H1 (cell line): ENCODE data around the gene NLRP11. TPM values are rescaled to one million over a fixed set of nuclear protein-coding genes. Genes with fewer than 3 reads are reported as not detected.

Experiments used
- CTCF ChIA-PET: fragments of 300-600 bp; sonication (Branson Sonifier 250); formaldehyde crosslinking; loops from one replicate; lab custom pipeline; 2021; ENCODE audit not compliant: partially characterized antibody; lab: Charles Lee
- POLR2A ChIA-PET: fragments of 300-600 bp; sonication (Branson Sonifier 250); formaldehyde crosslinking; loops from one replicate; lab custom pipeline; 2021; ENCODE audit warnings: inconsistent platforms; ENCODE audit not compliant: partially characterized antibody; lab: Charles Lee
- DNase-seq, 2 experiments: peaks; one replicate each; pipeline versions ENCODE4 v3.0.0 to v3.0.0-alpha.2; 2010 to 2022; ENCODE audit warnings: low spot score in 2 of 2, low read depth in 1 of 2, mixed read lengths in 1 of 2
- FAIRE-seq: peaks from 2 replicates; lab custom pipeline; 2011; peaks lifted over from hg19 to GRCh38; lab: Jason Lieb, UNC
- H2AFZ ChIP-seq: 2 replicates; pipeline ENCODE4 v1.8.1; 2012; ENCODE audit warnings: low read length, inconsistent platforms
- H2AK5ac ChIP-seq: 2 replicates; pipeline ENCODE4 v1.6.1; 2013; ENCODE audit warnings: low read depth, low read length
- H2BK120ac ChIP-seq: replicated peaks from 2 replicates; pipeline ENCODE3; 2013; ENCODE audit warnings: low read depth, low read length, inconsistent platforms
- H2BK12ac ChIP-seq: 2 replicates; pipeline ENCODE4 v1.6.1; 2013; ENCODE audit warnings: low read depth, low read length
- H2BK15ac ChIP-seq: 2 replicates; pipeline ENCODE4 v1.6.1; 2013; ENCODE audit warnings: low read length
- H2BK20ac ChIP-seq: 2 replicates; pipeline ENCODE4 v1.6.1; 2013; ENCODE audit warnings: low read length
- H2BK5ac ChIP-seq: 2 replicates; pipeline ENCODE4 v1.6.1; 2013; ENCODE audit warnings: low read depth, low read length
- H3K14ac ChIP-seq: 2 replicates; pipeline ENCODE4 v1.6.1; 2013; ENCODE audit warnings: inconsistent platforms; ENCODE audit not compliant: insufficient read length
- H3K18ac ChIP-seq: 2 replicates; pipeline ENCODE4 v1.6.1; 2013; ENCODE audit warnings: low read length; ENCODE audit errors: extremely low read depth
- H3K23ac ChIP-seq: 2 replicates; pipeline ENCODE4 v1.6.1; 2013; ENCODE audit warnings: inconsistent platforms; ENCODE audit not compliant: insufficient read length
- H3K23me2 ChIP-seq: 2 replicates; pipeline ENCODE4 v1.6.1; 2013; ENCODE audit warnings: low read depth, low read length
- H3K27ac ChIP-seq: 2 replicates; pipeline ENCODE4 v1.6.1; 2011; ENCODE audit warnings: low read depth, low read length, inconsistent platforms
- H3K27me3 ChIP-seq, 4 experiments: replicated peaks in 1 of 4; 1 replicate in 1 of 4; 2 replicates in 3 of 4; pipeline versions ENCODE4 v1.6.1 to v1.8.1; 2011 to 2013; ENCODE audit warnings: low read length in 3 of 4, mild to moderate bottlenecking in 3 of 4, inconsistent platforms in 2 of 4, mixed read lengths in 2 of 4, moderate library complexity in 1 of 4; ENCODE audit not compliant: control insufficient read depth in 3 of 4, insufficient read depth in 3 of 4; ENCODE audit errors: extremely low read depth in 1 of 4
- H3K36me3 ChIP-seq, 4 experiments: 2 replicates each; pipeline versions ENCODE4 v1.6.1 to v1.8.1; 2011 to 2013; ENCODE audit warnings: mild to moderate bottlenecking in 4 of 4, low read length in 3 of 4, moderate library complexity in 2 of 4, control low read depth in 1 of 4, inconsistent platforms in 1 of 4; ENCODE audit not compliant: insufficient read depth in 4 of 4, control insufficient read depth in 2 of 4
- H3K4ac ChIP-seq: replicated peaks from 2 replicates; pipeline ENCODE3; 2013; ENCODE audit warnings: low read length, low read depth, mixed read lengths, inconsistent platforms; ENCODE audit not compliant: insufficient read length
- H3K4me1 ChIP-seq, 4 experiments: replicated peaks in 1 of 4; 1 replicate in 1 of 4; 2 replicates in 3 of 4; pipeline versions ENCODE4 v1.6.1 to v1.8.1; 2011 to 2013; ENCODE audit warnings: low read length in 3 of 4, inconsistent platforms in 2 of 4, mixed read lengths in 1 of 4; ENCODE audit not compliant: insufficient read depth in 4 of 4, control insufficient read depth in 3 of 4
- H3K4me2 ChIP-seq, 2 experiments: 2 replicates each; pipeline versions ENCODE4 v1.6.1 to v1.8.1; 2011 to 2013; ENCODE audit warnings: low read depth in 2 of 2, low read length in 2 of 2, control low read depth in 1 of 2, inconsistent platforms in 1 of 2, mild to moderate bottlenecking in 1 of 2; ENCODE audit not compliant: insufficient read depth in 1 of 2
- H3K4me3 ChIP-seq, 4 experiments: fragments of 200-600, 300-600 bp in 1 of 4; sonication (generic), shearing (Covaris generic), sonication (Bioruptor Twin) in 1 of 4; 2 replicates each; pipeline versions ENCODE4 v1.5.1 to v1.8.1; 2011 to 2016; ENCODE audit warnings: low read length in 4 of 4, low read depth in 3 of 4, control low read depth in 2 of 4, inconsistent platforms in 2 of 4, mild to moderate bottlenecking in 2 of 4, mixed read lengths in 1 of 4, moderate library complexity in 1 of 4; ENCODE audit not compliant: insufficient read depth in 2 of 4; ENCODE audit errors: extremely low read depth in 1 of 4
- H3K56ac ChIP-seq: replicated peaks from 2 replicates; pipeline ENCODE3; 2013; ENCODE audit warnings: low read depth, mild to moderate bottlenecking, mixed read lengths, low read length, inconsistent platforms; ENCODE audit not compliant: insufficient read length
- H3K79me1 ChIP-seq: 2 replicates; pipeline ENCODE4 v1.6.1; 2013; ENCODE audit warnings: low read depth, low read length, control low read depth
- H3K79me2 ChIP-seq, 2 experiments: 2 replicates each; pipeline versions ENCODE4 v1.6.1 to v1.8.1; 2012 to 2013; ENCODE audit warnings: low read length in 2 of 2, mild to moderate bottlenecking in 2 of 2, inconsistent platforms in 1 of 2; ENCODE audit not compliant: insufficient read depth in 2 of 2, control insufficient read depth in 1 of 2
- H3K9ac ChIP-seq, 4 experiments: replicated peaks in 1 of 4; 1 replicate in 1 of 4; 2 replicates in 3 of 4; pipeline versions ENCODE4 v1.6.1 to v1.8.1; 2011 to 2013; ENCODE audit warnings: low read depth in 3 of 4, low read length in 3 of 4, control low read depth in 2 of 4, mild to moderate bottlenecking in 2 of 4, moderate library complexity in 2 of 4, inconsistent platforms in 1 of 4; ENCODE audit errors: extremely low read depth in 1 of 4
- H3K9me3 ChIP-seq, 2 experiments: 2 replicates each; pipeline versions ENCODE4 v1.6.1 to v1.8.1; 2012 to 2013; ENCODE audit warnings: mild to moderate bottlenecking in 2 of 2, moderate library complexity in 2 of 2, control low read depth in 1 of 2, inconsistent platforms in 1 of 2, low read depth in 1 of 2, low read length in 1 of 2, mixed read lengths in 1 of 2; ENCODE audit not compliant: insufficient read depth in 2 of 2
- H4K20me1 ChIP-seq, 2 experiments: replicated peaks in 1 of 2; 2 replicates each; pipeline versions ENCODE3 to v1.8.1; 2011 to 2013; ENCODE audit warnings: inconsistent platforms in 2 of 2, low read length in 2 of 2, mild to moderate bottlenecking in 1 of 2; ENCODE audit not compliant: insufficient read depth in 2 of 2, control insufficient read depth in 1 of 2
- H4K5ac ChIP-seq: 2 replicates; pipeline ENCODE4 v1.6.1; 2013; ENCODE audit warnings: low read length, low read depth, mixed read lengths, inconsistent platforms; ENCODE audit not compliant: insufficient read length
- H4K8ac ChIP-seq: 2 replicates; pipeline ENCODE4 v1.8.0; 2013; ENCODE audit warnings: mild to moderate bottlenecking, moderate library complexity, low read length, inconsistent platforms; ENCODE audit not compliant: insufficient read depth; ENCODE audit errors: extremely low read depth
- H4K91ac ChIP-seq: replicated peaks from 2 replicates; pipeline ENCODE3; 2013; ENCODE audit warnings: low read length, mixed read lengths, inconsistent platforms; ENCODE audit not compliant: insufficient read length
- CBX8 ChIP-seq: fragments of 300-800, 300-1000 bp; sonication (generic); IDR thresholded peaks from 2 replicates; pipeline ENCODE4 v1.7.1; 2016; ENCODE audit warnings: low read depth, low read length, borderline replicate concordance
- CHD1 ChIP-seq: IDR thresholded peaks from 2 replicates; pipeline ENCODE4 v1.6.1; 2012; ENCODE audit warnings: low read depth, low read length, improper control_type of control experiment
- EZH2 ChIP-seq: fragments of 200-600 bp; sonication (generic); IDR thresholded peaks from 2 replicates; pipeline ENCODE4 v1.7.1; 2012; ENCODE audit warnings: low read depth, mild to moderate bottlenecking, moderate library complexity, low read length, inconsistent platforms; ENCODE audit not compliant: severe bottlenecking
- KDM4A ChIP-seq: IDR thresholded peaks from one replicate; pipeline ENCODE4 v1.7.1; 2012; ENCODE audit warnings: low read depth, mild to moderate bottlenecking, moderate library complexity, low read length, inconsistent platforms; ENCODE audit not compliant: severe bottlenecking
- POLR2A ChIP-seq, 2 experiments: IDR thresholded peaks; 1 replicate in 1 of 2; 2 replicates in 1 of 2; pipeline ENCODE4 v1.6.1; 2011; ENCODE audit warnings: low read depth in 2 of 2, low read length in 2 of 2, mild to moderate bottlenecking in 2 of 2; ENCODE audit errors: control extremely low read depth in 1 of 2
- POLR2AphosphoS5 ChIP-seq: IDR thresholded peaks from 2 replicates; pipeline ENCODE4 v1.6.1; 2011; ENCODE audit warnings: low read depth, low read length
- POU5F1 ChIP-seq: IDR thresholded peaks from 2 replicates; pipeline ENCODE4 v1.6.1; 2011; ENCODE audit warnings: low read depth, mild to moderate bottlenecking, low read length, moderate library complexity
- RFX5 ChIP-seq: IDR thresholded peaks from 2 replicates; pipeline ENCODE4 v1.6.1; 2011; ENCODE audit warnings: low read depth, low read length, improper control_type of control experiment, borderline replicate concordance
- RNF2 ChIP-seq: fragments of 200-900, 300-1000 bp; sonication (generic); IDR thresholded peaks from 2 replicates; pipeline ENCODE4 v1.7.1; 2016; ENCODE audit warnings: borderline replicate concordance, low read depth, mild to moderate bottlenecking, antibody characterized with exemption, low read length; ENCODE audit not compliant: poor library complexity, severe bottlenecking; ENCODE audit errors: missing control alignments
- SAP30 ChIP-seq: fragments of 300-600 bp; sonication (generic); IDR thresholded peaks from 2 replicates; pipeline ENCODE4 v1.7.1; 2012; ENCODE audit warnings: low read length, moderate library complexity, mild to moderate bottlenecking, inconsistent platforms; ENCODE audit not compliant: insufficient read depth, insufficient replicate concordance
- TEAD4 ChIP-seq: IDR thresholded peaks from 2 replicates; pipeline ENCODE4 v1.6.1; 2012; ENCODE audit warnings: low read depth, low read length, inconsistent platforms, mixed read lengths
- WGBS, 2 experiments: shearing (Covaris generic) in 1 of 2; methylation state at CpG; one replicate each; pipeline versions ENCODE4 v1.1.6 to v1.1.7; 2013 to 2015; ENCODE audit warnings: low lambda C conversion rate in 2 of 2, mixed read lengths in 2 of 2, inconsistent platforms in 1 of 2, low coverage in 1 of 2, missing lambda C conversion rate in 1 of 2; ENCODE audit not compliant: insufficient replicate concordance in 2 of 2, insufficient coverage in 1 of 2, insufficient read length in 1 of 2; ENCODE audit errors: extremely low coverage in 1 of 2, missing lambda C conversion rate in 1 of 2; 5-methylcytosine and 5-hydroxymethylcytosine counted together
- polyA plus RNA-seq, 7 experiments: library from polyadenylated mRNA; depleted of rRNA in 3 of 7; stranded (reverse) in 5 of 7; unstranded in 2 of 7; fragments of >200 nt in 5 of 7; fragments of 200-250 nt in 2 of 7; gene quantifications; 1 replicate in 5 of 7; 2 replicates in 1 of 7; 4 replicates in 1 of 7; pipeline versions ENCODE4 v1.2.1 to v1.2.3, GENCODE V29; 2011 to 2013; ENCODE audit warnings: missing spikeins in 2 of 7, mixed read lengths in 2 of 7
- total RNA-seq: library from RNA; stranded (reverse); fragmentation: NEBNext Ultra II Directional; extraction: Animal tissue kit (Norgen Biotek cat#: 25700); gene quantifications from 2 replicates; pipeline ENCODE4 v1.2.1, GENCODE V29; 2021
- TF ChIP-seq, protein P1 (sequence below): IDR thresholded peaks from 2 replicates; pipeline ENCODE4 v1.6.1; 2012; ENCODE audit warnings: low read length, inconsistent platforms

NLRP11 gene
- total and polyA plus RNA-seq, 2 of the 8 experiments (the other 6 are each of a cell fraction or from before 2014, with no cell fraction given) = not detected

DNA sequence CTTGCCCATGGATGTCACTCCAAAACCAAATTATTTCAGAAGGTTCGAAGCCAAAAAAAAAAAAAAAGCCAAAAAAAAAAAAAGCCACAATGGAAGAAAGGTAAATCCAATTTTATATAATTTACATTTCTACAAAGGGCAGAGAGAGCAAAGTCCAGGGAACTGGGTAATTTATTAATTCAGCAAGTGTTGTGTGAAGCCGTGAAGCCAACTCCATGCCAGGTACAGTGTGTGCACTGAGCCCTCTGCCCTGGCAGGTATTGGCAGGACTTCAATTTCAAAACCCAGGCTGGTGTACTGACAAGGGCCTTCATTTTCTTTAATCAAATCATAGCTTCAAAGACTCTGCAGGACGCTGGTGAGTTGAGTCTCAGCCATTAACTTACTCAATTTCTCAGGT lies 78.4 kb downstream of the NLRP11 start:
- 57% methylated on average over 2 of the region's 3 CpGs; no CpG with 5 or more reads in 1 of the 2 experiments for WGBS, 2 experiments
- no peak overlapping the region for H2BK5ac ChIP-seq
- TF ChIP-seq POU5F1 (no peak), KDM4A (no peak), RFX5 (no peak), RNF2 (no peak), CHD1 (no peak), SAP30 (no peak), CBX8 (no peak), TEAD4 (no peak), POLR2A (IDR thresholded peaks at IDR 0.05; ENCODE audit: control extremely low read depth in 1 of 2, low read depth in 2 of 2, low read length in 2 of 2) (no peak), POLR2AphosphoS5 (no peak), EZH2 (no peak)
- TF ChIP-seq, protein P1, sequence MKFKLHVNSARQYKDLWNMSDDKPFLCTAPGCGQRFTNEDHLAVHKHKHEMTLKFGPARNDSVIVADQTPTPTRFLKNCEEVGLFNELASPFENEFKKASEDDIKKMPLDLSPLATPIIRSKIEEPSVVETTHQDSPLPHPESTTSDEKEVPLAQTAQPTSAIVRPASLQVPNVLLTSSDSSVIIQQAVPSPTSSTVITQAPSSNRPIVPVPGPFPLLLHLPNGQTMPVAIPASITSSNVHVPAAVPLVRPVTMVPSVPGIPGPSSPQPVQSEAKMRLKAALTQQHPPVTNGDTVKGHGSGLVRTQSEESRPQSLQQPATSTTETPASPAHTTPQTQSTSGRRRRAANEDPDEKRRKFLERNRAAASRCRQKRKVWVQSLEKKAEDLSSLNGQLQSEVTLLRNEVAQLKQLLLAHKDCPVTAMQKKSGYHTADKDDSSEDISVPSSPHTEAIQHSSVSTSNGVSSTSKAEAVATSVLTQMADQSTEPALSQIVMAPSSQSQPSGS = no peak

More for the DNA sequence above, 78.4 kb downstream of the NLRP11 start:
- no peak overlapping the region for H4K5ac ChIP-seq
- no peaks in the 10 kb centered on the region for H3K27me3 ChIP-seq
- no peak overlapping the region for H4K91ac ChIP-seq
- H3K4me1 ChIP-seq = no peaks in the 10 kb centered on the region
- DNase-seq (no peak), FAIRE-seq (no peak)
- H3K36me3 ChIP-seq = no peaks in the 10 kb centered on the region
- H4K20me1 ChIP-seq = no peaks in the 10 kb centered on the region
- no peaks in the 10 kb centered on the region for H3K79me2 ChIP-seq
- ChIA-PET CTCF (interaction anchor here (0.7 kb wide), 1 partner anchor 507 kb away, joined by 3 read pairs; no protein-coding TSS in a partner anchor), POLR2A (no interaction called here)
- no peaks in the 10 kb centered on the region for H3K79me1 ChIP-seq
- no peak overlapping the region for H2AK5ac ChIP-seq
- no peak overlapping the region for H3K9ac ChIP-seq
- no peak overlapping the region for H3K14ac ChIP-seq
- H3K4ac ChIP-seq = no peak overlapping the region
- H3K18ac ChIP-seq = no peak overlapping the region
- peaks cover 50 to 65% of the 10 kb centered on the region in 2 experiments for H3K9me3 ChIP-seq
- no peak overlapping the region for H2AFZ ChIP-seq
- H3K23ac ChIP-seq = no peak overlapping the region
- H2BK20ac ChIP-seq = no peak overlapping the region
- no peak overlapping the region for H3K4me2 ChIP-seq
- H2BK120ac ChIP-seq = no peak overlapping the region
- H3K56ac ChIP-seq = no peak overlapping the region
- H2BK15ac ChIP-seq = no peak overlapping the region
- no peak overlapping the region for H2BK12ac ChIP-seq
- no peak overlapping the region for H3K4me3 ChIP-seq
- H3K27ac ChIP-seq = no peak overlapping the region
- H3K23me2 ChIP-seq = no peaks in the 10 kb centered on the region
- no peak overlapping the region for H4K8ac ChIP-seq
